ENCODE data around the gene PARD3.
"Not testable (repeated sequence)": the region's sequence is repeated elsewhere in the genome, so short reads cannot be mapped to it uniquely, and the experiment has no call there.

DNA sequence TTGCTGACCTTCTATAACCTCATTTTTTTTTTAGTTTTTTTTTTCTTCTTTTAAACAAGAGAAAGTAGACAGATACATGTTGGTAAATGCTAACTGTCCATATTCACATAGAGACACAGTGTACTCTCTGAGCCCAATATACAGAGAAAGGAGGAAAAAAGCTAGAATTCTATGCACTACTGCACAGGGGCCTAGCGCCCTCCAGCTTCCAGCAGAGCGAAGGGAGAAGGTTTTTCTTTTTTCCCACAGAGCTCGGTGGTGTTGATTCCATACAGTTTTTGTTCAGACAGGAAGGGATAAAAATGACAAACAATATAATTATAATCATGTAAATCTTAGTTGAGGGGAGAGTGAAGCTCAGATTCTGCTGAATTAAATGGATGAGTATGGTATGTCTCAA, 423.9 kb downstream of the PARD3 start:
- TF ChIP-seq, protein P1, sequence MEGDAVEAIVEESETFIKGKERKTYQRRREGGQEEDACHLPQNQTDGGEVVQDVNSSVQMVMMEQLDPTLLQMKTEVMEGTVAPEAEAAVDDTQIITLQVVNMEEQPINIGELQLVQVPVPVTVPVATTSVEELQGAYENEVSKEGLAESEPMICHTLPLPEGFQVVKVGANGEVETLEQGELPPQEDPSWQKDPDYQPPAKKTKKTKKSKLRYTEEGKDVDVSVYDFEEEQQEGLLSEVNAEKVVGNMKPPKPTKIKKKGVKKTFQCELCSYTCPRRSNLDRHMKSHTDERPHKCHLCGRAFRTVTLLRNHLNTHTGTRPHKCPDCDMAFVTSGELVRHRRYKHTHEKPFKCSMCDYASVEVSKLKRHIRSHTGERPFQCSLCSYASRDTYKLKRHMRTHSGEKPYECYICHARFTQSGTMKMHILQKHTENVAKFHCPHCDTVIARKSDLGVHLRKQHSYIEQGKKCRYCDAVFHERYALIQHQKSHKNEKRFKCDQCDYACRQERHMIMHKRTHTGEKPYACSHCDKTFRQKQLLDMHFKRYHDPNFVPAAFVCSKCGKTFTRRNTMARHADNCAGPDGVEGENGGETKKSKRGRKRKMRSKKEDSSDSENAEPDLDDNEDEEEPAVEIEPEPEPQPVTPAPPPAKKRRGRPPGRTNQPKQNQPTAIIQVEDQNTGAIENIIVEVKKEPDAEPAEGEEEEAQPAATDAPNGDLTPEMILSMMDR (IDR thresholded peaks at IDR 0.05), result not testable (repeated sequence)
- not testable (repeated sequence) for TF ChIP-seq POLR2A (IDR thresholded peaks at IDR 0.05)
